ENCODE results near the gene ICAM3.

GRCh38 chr19:10299545-10300458, 39.6 kb downstream of the ICAM3 start:
- TF ChIP-seq CTCF (IDR thresholded peaks at IDR 0.05; ENCODE audit: poor library complexity) (no peak), EZH2 (IDR thresholded peaks at IDR 0.05; ENCODE audit: borderline replicate concordance) (no peak)

Data from hepatocyte (in vitro differentiated cells).